GM19193 (cell line): ENCODE results near the gene ARHGAP33.
A peak's percentile ranks its signal among the peaks of the same experiment; 100 is the strongest.

ENCODE experiments used
- POLR2A ChIP-seq: IDR thresholded peaks from 4 replicates; pipeline ENCODE4 v1.6.1; 2011; ENCODE audit not compliant: insufficient read depth, insufficient read length; ENCODE audit errors: extremely low read depth

ARHGAP33 gene

DNA sequence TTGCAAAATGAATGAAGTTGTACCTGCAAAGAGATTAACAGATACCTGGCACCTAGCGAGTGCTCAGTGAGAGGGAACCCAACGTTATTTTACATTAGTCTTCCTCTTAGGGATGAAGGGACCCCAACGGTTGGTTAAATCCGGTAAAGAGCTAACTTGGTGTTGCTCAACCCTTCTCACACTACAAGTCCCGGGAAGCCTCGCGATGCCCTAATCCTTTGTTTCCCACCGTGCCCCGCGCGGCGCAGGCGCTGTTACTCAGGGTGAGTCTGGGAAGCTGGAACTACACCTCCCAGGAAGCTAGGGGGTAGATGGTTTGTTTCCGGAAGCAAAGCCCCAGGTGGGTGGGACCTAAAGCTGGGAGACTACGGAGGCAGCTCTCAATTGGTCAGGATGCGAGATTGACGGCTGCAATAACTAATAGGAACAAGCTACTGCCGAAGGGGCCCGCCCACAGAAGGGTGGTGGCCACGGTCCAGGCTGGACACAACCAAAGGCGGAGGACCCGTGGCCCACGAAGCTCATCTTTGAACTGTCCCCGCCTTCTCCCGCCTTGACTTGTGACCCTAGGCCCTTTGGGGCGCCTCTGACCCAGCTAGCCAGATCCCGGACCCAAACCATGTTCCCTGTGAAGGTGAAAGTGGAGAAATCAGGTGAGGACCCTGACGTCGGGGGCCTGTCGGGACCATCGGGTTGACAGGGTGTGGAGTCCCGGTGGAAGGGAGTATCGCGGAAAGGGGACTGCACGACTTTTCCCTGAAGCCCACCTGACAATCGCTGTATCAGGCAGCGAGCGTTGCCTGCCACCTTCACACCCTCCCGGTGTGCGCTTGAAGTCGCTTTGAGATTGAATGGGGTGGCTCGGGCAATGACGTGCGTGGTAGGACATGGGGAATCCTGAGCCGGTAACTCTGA is 27.0 kb upstream of the ARHGAP33 start, which contains the start of gene LIN37:
Gene LIN37 (plus strand): TSS at position 471 of the 915 bp plus-strand sequence. CDS start 149 bp downstream, at position 620.
- TF ChIP-seq POLR2A: peak; percentile 68

DNA sequence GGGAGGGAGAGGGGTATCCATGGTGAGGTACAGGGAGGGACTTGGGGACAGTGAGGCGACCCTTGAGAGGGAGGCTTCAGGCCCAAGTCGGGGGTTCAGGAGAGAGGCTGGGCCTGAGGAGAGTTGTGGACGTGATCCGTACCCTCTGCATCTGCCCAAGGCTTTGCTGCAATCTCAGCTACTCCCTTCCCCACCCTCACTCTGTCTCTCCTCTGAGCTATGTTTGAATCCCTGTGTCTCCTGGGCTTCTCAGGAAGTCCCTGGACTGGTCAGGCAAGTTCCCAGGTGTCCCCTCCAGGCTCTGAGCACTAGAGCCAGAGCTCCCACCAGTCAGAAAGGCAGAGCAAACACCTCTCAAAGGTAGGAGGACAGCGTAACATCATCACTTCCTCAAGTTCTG is 25.2 kb upstream of the ARHGAP33 start:
- TF ChIP-seq POLR2A: no peak

DNA sequence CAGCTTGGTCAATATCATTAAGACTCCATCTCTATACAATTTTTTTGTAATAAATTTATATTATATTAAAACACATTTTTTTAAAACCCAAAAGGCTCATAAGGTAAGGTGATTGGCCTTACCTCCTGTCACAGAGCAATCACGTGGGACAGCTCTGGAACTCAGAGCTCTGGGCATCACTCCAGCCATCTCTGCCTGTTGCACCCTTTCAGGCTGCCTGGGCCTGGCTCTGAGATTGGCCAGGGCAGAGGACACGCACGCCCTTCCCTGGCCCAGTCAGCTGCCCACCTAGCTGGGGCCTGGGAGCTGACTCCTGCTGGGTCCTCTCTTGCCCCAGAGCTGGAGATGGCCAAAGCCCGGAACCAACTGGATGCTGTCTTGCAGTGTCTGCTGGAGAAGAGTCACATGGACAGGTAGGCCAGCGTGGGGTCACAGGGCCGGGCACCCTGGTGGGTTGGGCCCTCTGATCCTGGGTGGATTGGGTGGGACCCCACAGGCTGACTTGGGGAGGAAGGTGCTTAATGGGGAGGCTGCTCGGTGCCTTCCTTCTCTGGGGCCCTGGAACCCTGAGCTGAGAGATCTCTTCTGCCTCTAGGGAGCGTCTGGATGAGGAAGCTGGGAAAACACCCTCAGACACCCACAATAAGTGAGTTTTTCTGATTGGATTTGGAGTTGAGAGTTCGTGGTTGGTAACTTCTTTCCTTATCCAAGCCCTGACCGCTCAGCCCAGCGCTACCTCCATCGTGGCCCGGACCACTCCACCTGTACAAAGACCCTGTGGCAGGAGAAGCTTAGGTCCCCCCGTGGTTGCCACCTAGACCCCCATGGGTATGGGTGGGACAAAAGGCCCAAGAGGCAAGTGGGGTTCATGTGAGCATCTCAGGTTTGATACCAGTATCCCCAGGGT is 23.3 kb upstream of the ARHGAP33 start:
- TF ChIP-seq POLR2A: no peak

DNA sequence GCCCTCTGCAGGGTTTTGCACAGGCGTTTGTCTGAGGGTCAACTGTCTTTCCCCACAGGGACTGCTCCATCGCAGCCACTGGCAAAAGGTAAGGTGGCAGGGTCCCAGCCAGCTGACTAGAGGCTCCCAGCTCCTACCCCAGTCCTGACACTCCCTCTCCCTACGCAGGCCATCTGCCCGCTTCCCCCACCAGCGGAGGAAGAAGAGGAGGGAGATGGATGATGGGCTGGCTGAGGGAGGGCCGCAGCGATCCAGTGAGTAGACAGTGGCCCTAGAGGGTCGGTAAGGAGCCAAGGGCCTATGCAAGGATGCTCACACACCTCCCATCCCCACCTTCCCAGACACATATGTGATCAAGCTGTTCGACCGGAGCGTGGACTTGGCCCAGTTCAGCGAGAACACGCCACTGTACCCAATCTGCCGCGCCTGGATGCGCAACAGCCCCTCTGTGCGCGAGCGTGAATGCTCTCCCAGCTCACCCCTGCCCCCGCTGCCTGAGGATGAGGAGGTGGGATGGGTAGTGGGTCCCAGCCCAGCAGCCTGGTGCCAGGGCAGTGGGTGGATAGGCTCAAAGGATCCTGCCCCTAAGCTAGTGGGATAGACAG is 22.5 kb upstream of the ARHGAP33 start:
- no peak for TF ChIP-seq POLR2A

DNA sequence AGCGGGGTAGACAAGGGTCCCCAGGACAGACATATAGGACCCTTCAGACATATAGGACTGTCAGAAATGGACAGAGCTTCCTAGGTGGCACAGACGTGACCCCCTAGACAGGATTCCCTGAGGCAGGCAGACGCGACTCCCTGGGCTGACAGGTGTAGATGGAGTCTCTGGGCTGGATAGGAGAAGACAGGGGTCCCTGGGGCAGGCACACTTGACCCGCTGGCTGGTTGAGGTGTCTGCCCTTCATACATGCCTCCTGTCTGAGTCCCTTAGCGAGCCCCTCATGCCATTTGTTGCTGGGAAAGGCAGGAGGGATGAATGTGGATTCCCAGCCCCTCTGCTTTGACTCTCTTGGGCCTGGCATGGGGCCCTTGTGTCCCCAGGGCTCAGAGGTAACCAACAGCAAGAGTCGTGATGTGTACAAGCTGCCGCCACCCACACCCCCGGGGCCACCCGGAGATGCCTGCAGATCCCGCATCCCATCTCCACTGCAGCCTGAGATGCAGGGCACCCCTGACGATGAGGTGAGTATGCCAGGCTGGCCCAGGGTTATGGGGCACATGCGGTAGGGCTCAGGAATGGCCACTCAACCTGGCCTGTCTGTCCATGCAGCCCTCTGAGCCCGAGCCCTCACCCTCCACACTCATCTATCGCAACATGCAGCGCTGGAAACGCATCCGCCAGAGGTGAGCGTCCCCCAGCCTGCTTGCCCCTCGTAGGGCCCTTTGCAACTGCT is 21.6 kb upstream of the ARHGAP33 start:
- no peak for TF ChIP-seq POLR2A

DNA sequence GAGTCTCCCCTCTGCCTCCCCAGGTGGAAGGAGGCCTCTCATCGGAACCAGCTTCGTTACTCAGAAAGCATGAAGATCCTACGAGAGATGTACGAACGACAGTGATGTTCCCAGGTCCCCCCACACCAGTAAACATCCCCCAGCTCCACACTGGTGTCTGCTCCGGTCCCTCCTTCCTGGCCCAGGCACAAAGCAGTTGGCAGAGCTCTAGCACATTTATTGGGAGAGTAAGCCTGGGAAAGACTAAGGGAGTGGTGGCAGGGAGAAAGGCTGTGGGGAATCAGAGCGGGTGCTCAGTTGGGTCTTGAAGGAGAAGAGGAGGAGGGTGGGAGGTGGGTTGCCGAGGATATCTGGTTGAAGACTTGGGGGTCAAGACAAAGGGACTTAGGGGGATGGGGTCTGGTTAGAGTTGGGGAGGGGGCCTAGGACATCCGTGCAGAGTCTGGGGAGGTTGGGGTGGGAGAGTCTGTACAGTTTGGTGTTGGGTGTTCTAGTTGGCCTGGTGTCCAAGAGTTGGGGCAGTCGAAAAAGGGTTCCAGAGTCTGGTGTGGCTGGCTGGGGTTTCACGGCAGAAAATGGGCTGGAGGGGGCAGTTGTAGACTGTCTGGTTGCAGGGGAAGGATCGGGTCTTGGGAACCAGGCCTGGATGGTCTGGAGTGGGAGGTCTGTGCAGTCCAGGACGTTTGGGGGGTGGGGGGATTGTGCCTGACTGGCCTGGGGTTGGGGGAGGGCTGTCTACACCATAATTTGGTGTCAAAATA is 20.8 kb upstream of the ARHGAP33 start:
- no peak for TF ChIP-seq POLR2A

- TF ChIP-seq POLR2A: no peak
Measured at GRCh38 chr19:35755131-35755549, 20.2 kb upstream of the ARHGAP33 start.

DNA sequence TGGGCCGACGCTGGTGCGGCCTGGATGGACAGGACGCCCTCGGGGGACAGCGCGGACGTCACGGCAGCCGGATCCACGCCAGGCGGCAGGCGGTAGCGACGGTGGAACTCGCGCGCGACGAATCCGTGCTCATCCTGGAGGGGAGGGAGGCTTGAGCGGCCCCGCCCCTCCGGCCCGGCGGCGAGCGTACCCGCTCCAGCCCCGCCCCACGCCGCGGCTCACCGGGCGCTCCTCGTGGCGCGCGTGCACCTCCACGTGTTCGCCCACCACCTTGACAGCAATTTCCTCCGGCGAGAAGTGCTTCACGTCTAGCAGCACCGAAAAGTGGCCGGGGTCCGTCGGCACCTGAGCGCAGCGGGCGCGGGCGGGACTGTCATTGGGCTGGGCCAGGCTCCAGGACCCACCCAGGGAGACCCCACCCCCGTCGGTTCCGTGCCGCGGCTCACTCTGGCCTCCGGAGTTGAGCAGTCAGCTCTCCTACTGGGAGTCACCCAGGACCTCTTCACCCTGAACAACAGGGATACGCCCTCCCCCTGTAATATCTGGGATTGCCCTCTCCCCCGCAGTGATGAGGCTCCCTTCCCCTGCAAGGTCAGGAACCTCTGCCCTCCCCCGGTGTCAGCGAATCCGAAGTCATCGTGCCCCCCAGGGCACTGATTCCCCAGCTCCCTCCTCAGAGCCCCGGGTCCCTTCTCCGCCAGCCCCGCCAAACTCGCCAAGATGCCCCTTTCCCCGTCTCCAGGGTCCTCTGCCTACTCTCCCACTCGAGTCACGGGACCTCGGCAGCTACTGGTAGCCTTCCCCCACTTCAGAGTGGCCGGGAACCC is 19.6 kb upstream of the ARHGAP33 start:
- no peak for TF ChIP-seq POLR2A

- no peak for TF ChIP-seq POLR2A
Measured at GRCh38 chr19:35756377-35757230, 18.8 kb upstream of the ARHGAP33 start, which contains the start of gene HSPB6. Gene HSPB6, minus strand, starts transcription at chr19:35757029. Its CDS starts 21 bp downstream, at chr19:35757008.

DNA sequence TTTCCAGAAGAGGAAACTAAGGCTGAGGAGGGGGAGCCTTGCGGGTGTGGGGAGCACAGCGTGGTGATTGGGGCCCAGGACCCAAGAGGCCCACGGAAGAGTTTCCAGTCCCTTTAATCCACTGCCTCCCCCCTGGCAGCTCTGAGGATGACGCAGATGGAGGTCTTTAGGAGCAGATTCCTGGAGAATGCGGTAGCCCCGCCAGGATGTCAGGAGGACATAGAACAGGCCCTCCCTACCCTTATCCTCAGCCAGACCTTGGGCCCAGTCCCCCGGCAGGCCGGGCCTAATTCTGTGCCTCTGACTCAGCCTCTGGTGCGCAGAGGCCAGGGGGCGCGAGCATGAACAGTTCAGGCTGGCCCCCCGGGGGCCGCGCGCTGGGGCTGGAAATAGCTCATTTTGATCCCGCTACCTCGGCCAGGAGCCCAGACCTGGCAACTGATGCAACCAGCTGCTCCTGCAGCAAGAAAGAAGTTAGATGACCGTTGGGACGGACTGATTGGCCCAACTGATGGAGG is 18.1 kb upstream of the ARHGAP33 start:
- TF ChIP-seq POLR2A: no peak

DNA sequence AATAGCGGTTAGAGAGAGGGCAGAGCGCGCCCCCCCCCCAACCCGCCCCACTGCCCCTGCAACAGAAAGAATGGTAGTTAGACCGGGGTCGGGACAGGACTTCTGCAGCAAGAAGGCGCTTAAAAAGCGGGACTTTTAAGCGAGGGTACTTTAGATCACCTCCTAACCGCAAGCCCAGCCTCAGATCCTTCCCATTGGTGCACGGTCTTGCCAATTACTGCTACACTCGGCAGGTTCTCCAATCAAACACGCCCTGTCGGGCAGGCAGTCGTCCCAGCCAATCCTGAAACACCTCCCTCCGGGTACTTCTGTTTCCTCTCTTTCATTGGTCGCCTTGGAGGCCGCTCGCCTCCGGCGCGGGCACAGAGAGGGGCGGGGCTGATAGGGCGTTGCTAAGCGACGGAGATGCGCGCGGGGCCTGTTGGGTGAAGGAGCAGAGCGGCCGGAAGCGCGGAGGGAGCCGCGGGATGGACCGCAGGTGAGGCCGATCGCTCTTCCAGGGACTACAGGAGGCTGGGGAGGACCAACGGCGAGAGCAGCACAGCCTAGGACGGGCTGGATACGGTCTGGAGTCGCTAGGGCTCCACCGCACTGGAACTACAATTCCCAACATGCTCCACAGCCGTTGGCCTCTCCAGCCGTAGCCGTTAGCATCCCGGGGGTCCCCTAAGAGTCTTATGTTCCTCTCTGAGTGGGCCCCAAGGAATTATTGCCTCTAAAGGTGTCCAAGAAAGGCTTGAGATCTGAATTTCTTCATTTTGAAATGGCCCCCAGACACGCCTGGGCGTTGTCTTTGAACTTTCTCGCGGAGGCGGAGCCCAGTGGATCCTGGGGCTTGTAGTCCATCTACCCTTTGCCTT is 17.4 kb upstream of the ARHGAP33 start, which contains the start of gene PROSER3:
Gene PROSER3 (plus strand): TSS at position 428 of the 860 bp plus-strand sequence. CDS start 40 bp downstream, at position 468.
- peak; percentile 75 for TF ChIP-seq POLR2A

GRCh38 chr19:35759697-35760096 is 15.7 kb upstream of the ARHGAP33 start:
- TF ChIP-seq POLR2A: no peak
